GM19239 (cell line): ENCODE data around the gene VARS1.
"Not testable (repeated sequence)": the region's sequence is repeated elsewhere in the genome, so short reads cannot be mapped to it uniquely, and the experiment has no call there.

Experiments used
- DNase-seq: peaks from one replicate; pipeline ENCODE4 v3.0.0; 2011; ENCODE audit warnings: low spot score; ENCODE audit not compliant: insufficient read length
- FAIRE-seq: peaks from 2 replicates; lab custom pipeline; 2011; peaks lifted over from hg19 to GRCh38; lab: Jason Lieb, UNC

VARS1 gene

DNA sequence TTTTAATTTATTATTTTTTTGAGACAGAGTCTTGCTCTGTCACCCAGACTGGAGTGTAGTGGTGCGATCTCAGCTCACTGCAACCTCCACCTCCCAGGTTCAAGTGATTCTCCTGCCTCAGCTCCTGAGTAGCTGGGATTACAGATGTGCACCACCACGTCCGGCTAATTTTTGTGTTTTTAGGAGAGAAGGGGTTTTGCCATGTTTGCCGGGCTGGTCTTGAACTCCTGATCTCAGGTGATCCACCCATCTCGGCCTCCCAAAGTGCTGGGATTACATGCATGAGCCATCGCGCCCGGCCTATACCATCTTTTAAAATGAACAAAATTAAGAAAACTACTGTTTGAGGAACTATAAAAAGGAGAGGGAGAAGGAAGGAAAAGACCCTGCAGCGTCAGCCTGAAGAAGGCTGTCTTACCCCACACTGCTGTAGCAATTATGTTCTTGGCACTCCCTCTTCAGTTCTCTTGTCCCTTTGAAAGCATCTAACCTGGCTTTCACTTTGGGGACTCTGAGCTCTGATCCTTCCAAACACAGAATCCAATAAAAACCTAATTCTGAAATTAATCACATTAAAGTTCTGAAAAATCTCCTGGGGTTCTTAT is 28.1 kb upstream of the VARS1 start:
- not testable (repeated sequence) for FAIRE-seq, DNase-seq

DNA sequence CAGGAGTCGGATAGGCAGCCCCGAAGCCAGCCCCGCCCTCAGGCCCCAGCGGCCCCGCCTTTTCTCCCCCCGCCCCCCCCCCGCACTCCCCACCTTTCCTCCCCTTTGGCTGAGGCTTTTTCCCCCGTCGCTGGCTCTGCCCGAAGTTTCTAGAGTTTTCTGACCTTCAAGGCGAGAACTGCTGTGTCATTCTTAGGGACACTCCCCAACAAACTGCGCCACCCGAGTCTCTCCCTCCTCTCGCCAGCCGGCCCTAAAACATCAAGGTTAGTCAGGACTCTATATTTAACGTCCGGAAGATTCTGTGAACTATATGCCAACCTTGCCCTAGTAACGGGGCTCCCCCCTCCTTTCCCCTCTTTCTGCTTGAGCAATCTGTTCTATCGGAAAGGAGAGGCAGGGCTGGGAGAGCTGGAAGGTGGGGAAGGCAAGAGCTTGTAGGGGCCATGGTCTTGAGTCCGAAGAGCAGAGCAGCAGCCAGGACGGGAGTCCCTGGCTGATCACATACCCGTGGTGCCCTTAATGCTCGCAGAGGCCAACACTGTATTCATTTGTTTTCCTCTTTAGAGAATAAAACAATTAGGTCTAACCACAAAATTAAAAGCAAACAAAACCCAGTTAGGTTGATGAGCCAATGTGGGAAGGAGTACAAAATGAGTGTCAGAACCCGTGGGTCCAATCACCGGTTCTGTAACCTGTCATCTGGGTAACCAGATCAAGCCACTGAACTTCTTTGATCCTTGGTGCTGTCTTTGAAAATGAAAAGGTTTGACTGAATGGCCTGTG is 26.7 kb upstream of the VARS1 start:
- FAIRE-seq (peak; percentile 39), DNase-seq (no peak)

DNA sequence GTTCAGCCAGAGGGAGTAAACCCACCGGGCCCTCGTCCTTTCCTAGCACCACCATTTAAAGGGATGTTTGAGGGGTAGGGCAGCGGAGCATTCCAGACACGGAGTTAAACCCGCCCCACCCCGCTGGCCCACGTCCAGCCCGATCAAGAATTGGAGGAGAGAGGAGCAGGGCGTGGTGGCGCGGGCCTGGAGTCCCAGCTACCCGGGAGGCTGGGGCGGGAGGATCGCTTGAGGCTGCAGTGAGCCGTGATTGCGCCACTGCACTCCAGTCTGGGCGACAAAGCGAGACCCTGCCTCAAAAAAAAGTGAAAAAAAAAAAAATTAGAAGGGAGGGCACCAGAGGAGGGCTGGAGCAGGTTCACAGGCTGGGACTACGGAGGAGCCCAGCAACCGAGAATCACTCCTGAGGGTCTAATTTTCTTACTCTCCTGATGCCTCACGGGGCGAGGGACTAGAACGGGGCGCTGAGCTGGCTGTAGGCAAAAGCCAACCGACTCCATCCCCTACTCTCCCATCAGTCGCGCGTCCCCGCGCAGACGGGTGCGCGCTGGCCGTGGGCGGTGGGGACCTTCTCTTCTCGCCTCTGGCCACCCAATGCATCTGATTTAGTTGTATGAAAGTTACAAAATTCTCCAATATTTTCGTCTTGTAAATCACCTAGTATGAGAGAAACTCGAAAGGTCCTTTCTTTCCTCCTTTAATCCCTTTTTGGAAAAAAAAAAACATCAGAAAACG is 25.9 kb upstream of the VARS1 start:
- no peak for DNase-seq
- peak; percentile 33 for FAIRE-seq

DNA sequence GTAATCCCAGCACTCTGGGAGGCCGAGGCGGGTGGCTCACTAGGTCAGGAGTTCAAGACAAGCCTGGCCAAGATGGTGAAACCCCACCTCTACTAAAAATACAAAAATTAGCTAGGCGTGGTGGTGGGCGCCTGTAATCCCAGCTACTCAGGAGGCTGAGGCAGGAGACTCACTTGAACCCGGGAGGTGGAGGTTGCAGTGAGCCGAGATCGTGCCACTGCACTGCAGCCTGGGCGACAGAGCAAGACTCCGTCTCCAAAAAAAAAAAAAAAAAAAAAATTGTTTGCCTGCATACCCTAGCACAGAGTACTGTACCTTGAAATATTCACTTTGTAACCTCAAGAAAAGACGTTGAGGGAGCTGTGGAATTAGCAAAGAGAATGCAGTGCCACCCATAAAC is 24.8 kb upstream of the VARS1 start:
- not testable (repeated sequence) for DNase-seq, FAIRE-seq

DNA sequence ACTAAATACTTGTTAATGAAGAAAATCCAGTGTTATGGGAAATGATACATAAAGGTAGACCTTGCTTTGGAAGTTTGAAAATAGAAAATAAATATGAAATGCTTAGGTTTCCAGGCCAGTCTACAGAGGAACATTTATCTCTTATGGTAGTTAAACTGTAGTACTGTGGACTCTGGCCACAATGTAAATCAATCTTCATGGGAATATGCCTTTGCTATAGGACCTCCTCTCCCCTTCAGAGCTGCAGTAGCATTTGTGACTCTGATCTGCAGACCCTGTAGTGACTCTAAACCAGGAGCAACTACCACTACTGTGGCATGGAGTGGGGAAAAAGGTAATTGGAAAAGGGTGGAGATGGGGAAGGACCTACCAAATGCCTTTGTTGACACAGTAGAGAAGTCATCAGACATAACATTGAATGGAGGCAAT is 24.3 kb upstream of the VARS1 start:
- DNase-seq (no peak), FAIRE-seq (no peak)

DNA sequence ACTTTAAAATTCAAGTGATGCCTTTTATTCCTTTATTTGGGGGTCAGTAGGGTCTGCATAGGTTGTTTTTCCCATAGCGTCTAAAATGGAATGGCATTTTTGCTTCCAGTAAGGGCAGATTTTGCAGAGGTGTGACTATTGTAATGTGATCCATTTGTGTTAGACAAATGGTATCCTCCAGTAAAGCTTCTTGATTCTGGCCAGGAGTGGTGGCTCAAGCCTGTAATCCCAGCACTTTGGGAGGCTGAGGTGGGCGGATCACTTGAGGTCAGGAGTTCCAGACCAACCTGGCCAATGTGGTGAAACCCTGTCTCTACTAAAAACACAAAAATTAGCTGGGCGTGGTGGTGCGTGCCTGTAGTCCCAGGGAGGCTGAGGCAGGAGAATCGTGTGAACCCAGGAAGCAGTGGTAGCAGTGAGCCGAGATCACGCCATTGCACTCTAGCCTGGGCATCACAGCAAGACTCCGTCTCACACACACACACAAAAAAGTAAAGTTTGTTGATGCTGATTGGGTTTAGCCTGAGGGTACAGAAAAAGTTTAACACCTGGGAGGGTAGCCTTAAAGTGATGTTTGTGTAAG is 22.5 kb upstream of the VARS1 start:
- FAIRE-seq, DNase-seq: not testable (repeated sequence)

DNA sequence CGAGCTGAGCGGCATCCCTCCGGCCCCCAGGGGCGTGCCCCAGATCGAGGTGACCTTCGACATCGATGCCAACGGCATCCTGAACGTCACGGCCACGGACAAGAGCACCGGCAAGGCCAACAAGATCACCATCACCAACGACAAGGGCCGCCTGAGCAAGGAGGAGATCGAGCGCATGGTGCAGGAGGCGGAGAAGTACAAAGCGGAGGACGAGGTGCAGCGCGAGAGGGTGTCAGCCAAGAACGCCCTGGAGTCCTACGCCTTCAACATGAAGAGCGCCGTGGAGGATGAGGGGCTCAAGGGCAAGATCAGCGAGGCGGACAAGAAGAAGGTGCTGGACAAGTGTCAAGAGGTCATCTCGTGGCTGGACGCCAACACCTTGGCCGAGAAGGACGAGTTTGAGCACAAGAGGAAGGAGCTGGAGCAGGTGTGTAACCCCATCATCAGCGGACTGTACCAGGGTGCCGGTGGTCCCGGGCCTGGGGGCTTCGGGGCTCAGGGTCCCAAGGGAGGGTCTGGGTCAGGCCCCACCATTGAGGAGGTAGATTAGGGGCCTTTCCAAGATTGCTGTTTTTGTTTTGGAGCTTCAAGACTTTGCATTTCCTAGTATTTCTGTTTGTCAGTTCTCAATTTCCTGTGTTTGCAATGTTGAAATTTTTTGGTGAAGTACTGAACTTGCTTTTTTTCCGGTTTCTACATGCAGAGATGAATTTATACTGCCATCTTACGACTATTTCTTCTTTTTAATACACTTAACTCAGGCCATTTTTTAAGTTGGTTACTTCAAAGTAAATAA is 21.8 kb upstream of the VARS1 start:
- FAIRE-seq = peak; percentile 81
- DNase-seq = not testable (repeated sequence)

DNA sequence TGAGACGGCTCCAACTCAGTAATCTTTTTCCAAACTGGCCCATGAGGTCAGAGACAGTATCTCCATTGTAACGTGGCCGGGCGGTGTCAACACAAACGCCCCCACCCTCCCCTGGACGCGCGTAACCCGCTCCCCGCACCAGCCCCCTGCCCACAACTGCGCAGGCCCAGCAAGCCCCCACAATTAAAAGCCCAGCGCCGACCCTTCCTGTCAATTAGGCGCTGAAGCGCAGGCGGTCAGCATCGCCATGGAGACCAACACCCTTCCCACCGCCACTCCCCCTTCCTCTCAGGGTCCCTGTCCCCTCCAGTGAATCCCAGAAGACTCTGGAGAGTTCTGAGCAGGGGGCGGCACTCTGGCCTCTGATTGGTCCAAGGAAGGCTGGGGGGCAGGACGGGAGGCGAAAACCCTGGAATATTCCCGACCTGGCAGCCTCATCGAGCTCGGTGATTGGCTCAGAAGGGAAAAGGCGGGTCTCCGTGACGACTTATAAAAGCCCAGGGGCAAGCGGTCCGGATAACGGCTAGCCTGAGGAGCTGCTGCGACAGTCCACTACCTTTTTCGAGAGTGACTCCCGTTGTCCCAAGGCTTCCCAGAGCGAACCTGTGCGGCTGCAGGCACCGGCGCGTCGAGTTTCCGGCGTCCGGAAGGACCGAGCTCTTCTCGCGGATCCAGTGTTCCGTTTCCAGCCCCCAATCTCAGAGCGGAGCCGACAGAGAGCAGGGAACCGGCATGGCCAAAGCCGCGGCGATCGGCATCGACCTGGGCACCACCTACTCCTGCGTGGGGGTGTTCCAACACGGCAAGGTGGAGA is 19.7 kb upstream of the VARS1 start, which contains the start of the genes HSPA1A and HSPA1L:
Gene HSPA1A (plus strand): TSS at position 519 of the 814 bp plus-strand sequence. CDS start 214 bp downstream, at position 733.
Gene HSPA1L (minus strand): TSS at position 259 of the 814 bp plus-strand sequence. CDS start 3,311 bp downstream, outside the sequence.
- FAIRE-seq (peak; percentile 55), DNase-seq (no peak)

DNA sequence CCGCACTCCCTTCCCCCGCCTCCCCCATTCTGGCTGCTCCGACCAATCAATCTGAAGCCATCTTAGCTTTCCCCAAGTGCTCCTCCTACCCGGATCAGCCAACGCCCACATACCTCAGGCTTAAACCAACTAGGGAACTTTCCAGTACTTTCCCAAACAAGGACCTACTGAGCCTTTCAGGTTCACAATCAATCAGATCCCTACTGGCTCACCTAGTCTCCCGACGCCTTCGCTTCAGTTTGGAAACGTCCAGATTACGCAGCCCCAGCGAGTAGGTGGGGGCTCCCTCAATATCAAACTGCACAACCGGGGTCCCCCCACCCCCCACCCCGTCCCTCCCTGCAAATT is 19.1 kb upstream of the VARS1 start:
- peak; percentile 57 for FAIRE-seq

DNA sequence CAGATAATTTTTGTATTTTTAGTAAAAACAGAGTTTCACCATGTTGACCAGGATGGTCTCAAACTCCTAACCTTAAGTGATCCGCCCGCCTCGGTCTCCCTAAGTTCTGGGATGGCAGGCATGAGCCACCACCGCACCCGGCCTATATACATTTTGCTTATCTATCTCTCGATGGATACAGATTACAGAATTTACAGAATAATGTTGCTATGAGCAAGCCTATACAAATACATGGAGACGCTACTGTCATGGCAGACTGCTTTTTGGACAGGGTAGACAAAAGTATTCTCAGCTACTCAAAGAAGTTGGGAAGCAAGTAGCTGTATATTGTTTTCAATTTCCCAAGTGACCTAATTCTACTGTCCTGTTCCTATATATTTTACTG is 17.9 kb upstream of the VARS1 start:
- DNase-seq (no peak), FAIRE-seq (no peak)

More for the DNA sequence above, 19.1 kb upstream of the VARS1 start:
- no peak for DNase-seq

DNA sequence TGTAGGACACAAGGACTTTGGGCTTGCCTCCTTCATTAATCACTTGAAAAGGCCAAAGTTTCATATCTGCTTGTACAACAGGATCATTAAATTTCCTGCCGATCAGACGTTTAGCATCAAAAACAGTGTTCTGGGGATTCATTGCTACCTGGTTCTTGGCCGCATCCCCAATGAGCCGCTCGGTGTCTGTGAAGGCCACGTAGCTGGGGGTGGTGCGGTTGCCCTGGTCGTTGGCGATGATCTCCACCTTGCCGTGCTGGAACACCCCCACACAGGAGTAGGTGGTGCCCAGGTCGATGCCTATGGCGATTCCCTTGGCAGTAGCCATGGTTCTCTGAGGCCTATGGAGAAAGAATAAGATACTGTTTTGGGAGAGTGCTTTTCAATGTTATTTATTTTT is 16.1 kb upstream of the VARS1 start:
- no peak for FAIRE-seq

DNA sequence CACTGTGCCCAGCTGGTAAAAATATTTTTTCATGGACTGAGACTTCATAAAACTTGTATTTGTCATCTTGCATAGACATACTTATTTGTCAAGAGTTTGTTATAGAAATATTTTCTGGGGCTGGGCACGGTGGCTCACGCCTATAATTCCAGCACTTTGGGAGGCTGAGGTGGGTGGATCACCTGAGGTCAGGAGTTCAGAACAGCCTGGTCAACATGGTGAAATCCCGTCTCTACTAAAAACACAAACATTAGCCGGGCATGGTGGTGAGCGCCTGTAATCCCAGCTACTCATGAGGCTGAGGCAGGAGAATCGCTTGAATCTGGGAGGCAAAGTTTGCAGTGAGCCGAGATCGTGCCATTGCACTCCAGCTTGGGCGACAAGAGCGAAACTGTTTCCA is 13.0 kb upstream of the VARS1 start:
- not testable (repeated sequence) for FAIRE-seq, DNase-seq

More for the DNA sequence above, 16.1 kb upstream of the VARS1 start:
- DNase-seq = no peak

DNA sequence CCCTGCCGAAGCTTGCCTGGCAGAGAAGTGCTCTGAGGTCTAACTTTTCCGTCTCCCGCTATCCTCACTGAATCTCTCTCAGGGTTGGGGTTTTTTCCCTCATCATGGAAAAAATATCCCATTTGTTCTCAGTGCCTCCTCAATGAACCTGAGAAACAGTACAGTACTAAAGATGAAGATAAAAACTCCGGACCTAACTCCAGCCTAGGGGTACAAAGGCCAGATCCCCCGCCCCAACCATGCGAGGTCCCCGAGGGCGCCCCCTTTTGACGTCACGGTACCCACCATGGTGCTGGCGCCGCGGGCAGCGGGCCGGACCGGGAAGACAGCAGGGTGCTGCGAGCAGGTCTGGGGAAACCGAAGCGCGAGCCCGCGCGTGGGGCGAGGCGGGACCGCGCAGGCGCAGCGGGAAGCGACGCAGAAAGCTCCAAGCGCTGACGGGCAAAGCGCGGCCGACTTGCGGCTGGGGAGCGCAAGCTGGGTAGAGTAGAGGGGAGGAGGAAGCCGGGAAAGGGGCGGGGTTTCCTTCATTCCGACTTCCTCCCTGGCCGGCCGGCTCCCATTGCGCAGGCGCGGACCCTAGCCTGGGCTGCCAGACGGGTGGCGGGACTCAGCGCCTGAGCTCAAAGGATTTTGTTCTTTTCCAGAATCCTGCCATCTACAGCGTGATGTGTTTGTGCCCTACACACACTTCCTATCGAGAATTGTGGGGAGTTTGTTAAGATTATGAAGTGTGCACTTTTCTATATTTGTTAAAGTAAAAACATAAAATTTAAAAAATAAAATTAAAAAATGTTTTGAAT is 11.1 kb upstream of the VARS1 start, which contains the start of gene LSM2:
Gene LSM2 (minus strand): TSS at position 497 of the 803 bp plus-strand sequence. CDS start 209 bp downstream, at position 288.
- DNase-seq (peak; percentile 97), FAIRE-seq (peak; percentile 95)

DNA sequence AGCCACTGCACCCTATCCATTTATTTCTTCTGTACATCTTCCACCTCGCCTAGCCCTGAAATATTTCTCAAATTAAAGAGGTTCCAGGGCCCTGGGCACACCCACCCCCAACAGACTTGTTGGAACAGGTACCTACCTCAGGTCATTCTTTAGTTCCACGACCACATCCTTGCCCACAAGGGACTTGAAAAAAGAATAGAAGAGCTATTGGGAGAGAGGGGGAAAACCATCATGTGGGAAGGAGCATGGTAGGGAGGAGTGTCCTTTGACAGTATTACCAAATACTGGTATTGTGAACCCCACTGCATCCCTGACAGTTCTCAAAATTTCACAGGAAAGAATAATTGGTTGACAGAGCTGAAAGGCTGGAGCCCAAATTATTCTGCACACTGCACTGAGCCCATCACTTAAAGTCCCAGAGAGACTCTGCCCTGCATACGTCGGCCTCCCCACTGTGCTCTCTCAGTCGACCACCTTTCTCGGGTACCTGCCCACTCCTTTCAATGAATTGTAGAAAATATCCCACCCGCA is 10.5 kb upstream of the VARS1 start:
- FAIRE-seq = no peak
- DNase-seq = no peak

DNA sequence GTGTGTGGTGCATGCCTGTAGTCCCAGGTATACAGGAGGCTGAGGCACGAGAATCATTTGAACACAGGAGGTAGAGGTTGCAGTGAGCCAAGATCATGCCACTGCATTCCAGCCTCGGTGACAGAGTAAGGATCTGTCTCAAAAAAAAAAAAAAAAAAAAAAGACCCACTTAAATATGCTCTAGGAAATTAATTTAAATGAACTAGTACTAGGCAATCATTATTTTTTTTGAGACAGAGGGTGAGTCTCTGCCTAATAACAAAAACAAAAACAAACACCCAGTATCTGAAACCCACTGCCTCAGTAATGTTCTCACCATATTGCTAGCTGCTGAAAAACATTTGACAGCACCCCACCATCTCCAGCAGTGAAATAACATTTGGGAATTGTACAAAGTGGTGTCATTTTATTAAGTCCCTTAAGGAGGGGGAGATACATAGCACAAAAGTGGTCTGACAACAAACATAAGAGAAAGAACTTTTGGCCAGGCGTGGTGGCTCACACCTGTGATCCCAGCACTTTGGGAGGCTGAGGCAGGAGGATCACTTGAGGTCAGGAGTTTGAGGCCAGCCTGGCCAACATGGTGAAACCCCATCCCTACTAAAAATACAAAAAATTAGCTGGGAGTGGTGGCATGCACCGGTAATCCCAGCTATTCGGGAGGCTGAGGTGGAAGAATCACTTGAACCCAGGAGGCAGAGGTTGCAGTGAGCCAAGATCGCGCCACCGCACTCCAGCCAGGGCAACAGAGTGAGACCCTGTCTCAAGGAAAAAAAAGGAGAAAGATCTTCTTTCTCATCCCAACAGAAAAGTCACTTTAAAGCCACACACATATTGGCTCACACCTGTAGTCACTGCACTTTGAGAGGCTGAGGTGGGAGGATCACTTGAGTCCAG is 5.7 kb upstream of the VARS1 start:
- DNase-seq, FAIRE-seq: not testable (repeated sequence)

DNA sequence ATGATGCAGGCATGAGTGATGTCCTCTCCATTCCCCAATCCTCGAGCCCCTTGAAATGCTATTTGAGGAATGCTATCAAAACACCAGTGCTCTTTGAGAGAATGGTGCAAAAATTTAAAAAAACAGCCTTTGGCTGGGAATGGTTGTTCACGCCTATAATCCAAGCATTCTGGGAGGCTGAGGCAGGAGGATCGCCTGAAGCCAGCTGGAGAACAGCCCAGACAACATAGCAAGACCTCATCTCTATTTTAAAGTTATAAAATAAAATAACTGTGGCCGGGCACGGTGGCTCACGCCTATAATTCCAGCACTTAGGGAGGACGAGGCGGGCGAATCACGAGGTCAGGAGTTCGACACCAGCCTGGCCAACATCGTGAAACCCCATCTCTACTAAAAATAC is 4.2 kb upstream of the VARS1 start:
- FAIRE-seq = no peak
- DNase-seq = no peak

DNA sequence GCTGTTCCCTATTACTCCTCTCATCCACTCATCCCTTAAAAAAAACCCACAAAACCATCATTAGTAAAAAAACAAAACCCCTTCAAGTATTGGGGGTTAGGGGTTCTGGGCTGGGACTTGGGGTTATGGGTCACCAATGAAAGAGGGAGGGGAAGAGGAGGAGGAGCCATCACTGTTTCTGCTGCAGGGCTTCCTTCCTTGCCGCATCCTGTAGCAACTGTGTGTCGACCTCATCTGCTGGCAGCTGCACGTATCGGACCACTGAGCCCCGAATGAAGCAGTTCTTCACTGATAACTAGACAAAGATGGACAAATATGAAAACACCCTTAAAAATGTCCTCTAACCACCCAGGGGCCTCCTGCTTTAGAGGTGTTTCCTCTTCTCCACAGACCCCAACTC is 2.0 kb upstream of the VARS1 start:
- FAIRE-seq = peak; percentile 4
- DNase-seq = no peak
